ENCODE results near the gene HNRNPDL.

- TF ChIP-seq EZH2phosphoT487 (IDR thresholded peaks at IDR 0.05; ENCODE audit: insufficient read depth, low read depth) (no peak), EZH2 (IDR thresholded peaks at IDR 0.05; ENCODE audit: insufficient read depth, poor library complexity, severe bottlenecking) (no peak)
Measured at GRCh38 chr4:82381235-82381634, 49.0 kb downstream of the HNRNPDL start.

All from GM23248 (cell line).